Left kidney (tissue), 2 donors: ENCODE results near the gene SMAD3. TPM values are rescaled to one million over a fixed set of nuclear protein-coding genes. Genes with fewer than 3 reads are reported as not detected.
"Not testable (repeated sequence)": the region's sequence is repeated elsewhere in the genome, so short reads cannot be mapped to it uniquely, and the experiment has no call there.

Experiments
- DNase-seq: peaks from one replicate; pipeline ENCODE4 v3.0.0-alpha.2; 2013
- polyA plus RNA-seq: library from polyadenylated mRNA; unstranded; fragments of 120-200 nt; gene quantifications from one replicate; pipeline ENCODE4 v1.2.1, GENCODE V29; 2013; ENCODE audit not compliant: insufficient read length

SMAD3 gene
- polyA plus RNA-seq, 1 donor, result 50.8 TPM

- DNase-seq, result no peak
Observed at GRCh38 chr15:67062369-67062985, 2.9 kb upstream of the SMAD3 start.

GRCh38 chr15:67063689-67064606 is 1.5 kb upstream of the SMAD3 start:
- no peak for DNase-seq

GRCh38 chr15:67064607-67065530 is 533 bp upstream of the SMAD3 start:
- no peak for DNase-seq

- no peak for DNase-seq
Observed at GRCh38 chr15:67066041-67066958, 898 bp downstream of the SMAD3 start.

- no peak for DNase-seq
Observed at GRCh38 chr15:67066959-67067853, 1.8 kb downstream of the SMAD3 start.

GRCh38 chr15:67067930-67068551 is 2.6 kb downstream of the SMAD3 start:
- no peak for DNase-seq

GRCh38 chr15:67068710-67069400 is 3.5 kb downstream of the SMAD3 start:
- no peak for DNase-seq

GRCh38 chr15:67070150-67070549 is 4.7 kb downstream of the SMAD3 start:
- no peak for DNase-seq

- no peak for DNase-seq
Observed at GRCh38 chr15:67070892-67071664, 5.7 kb downstream of the SMAD3 start.

GRCh38 chr15:67072442-67072841 is 7.0 kb downstream of the SMAD3 start:
- DNase-seq, result no peak

- no peak for DNase-seq
Observed at GRCh38 chr15:67072958-67073357, 7.6 kb downstream of the SMAD3 start.

GRCh38 chr15:67074886-67075229 is 9.5 kb downstream of the SMAD3 start:
- DNase-seq, result no peak

- not testable (repeated sequence) for DNase-seq
Observed at GRCh38 chr15:67075555-67076135, 10.2 kb downstream of the SMAD3 start.

- DNase-seq, result no peak
Observed at GRCh38 chr15:67076147-67076843, 10.9 kb downstream of the SMAD3 start.

GRCh38 chr15:67077641-67078215 is 12.3 kb downstream of the SMAD3 start:
- no peak for DNase-seq

- DNase-seq, result no peak
Observed at GRCh38 chr15:67079361-67079760, 14.0 kb downstream of the SMAD3 start.
